K562 (cell line): Measurements from ENCODE around the gene UROD. TPM values are rescaled to one million over a fixed set of nuclear protein-coding genes. Genes with fewer than 3 reads are reported as not detected.

ENCODE experiments used
- ERF ChIP-seq: fragments of 450-650 bp; formaldehyde crosslinking; IDR thresholded peaks from 2 replicates; pipeline ENCODE4 v1.4.0; 2020; ENCODE audit warnings: mild to moderate bottlenecking, mixed read lengths
- ETV1 ChIP-seq: fragments of 450-650 bp; conservative IDR thresholded peaks from 2 replicates; pipeline ENCODE4 v1.6.1; 2016; ENCODE audit warnings: missing genetic modification characterization, control low read depth, low read depth, missing compliant biosample characterization
- HNRNPH1 ChIP-seq: fragments of 200-400 bp; formaldehyde crosslinking; optimal IDR thresholded peaks from 2 replicates; pipeline ENCODE3; 2017; ENCODE audit warnings: low read depth, mild to moderate bottlenecking, low read length, moderate library complexity
- KHSRP ChIP-seq: fragments of 450-650 bp; IDR thresholded peaks from 2 replicates; pipeline ENCODE4 v1.6.1; 2017
- L3MBTL2 ChIP-seq: fragments of 450-650 bp; IDR thresholded peaks from 2 replicates; pipeline ENCODE4 v1.6.1; 2016; ENCODE audit warnings: mild to moderate bottlenecking, moderate library complexity
- NR2C1 ChIP-seq, 2 experiments: fragments of 450-650 bp; IDR thresholded peaks; 2 replicates each; pipeline ENCODE4 v1.6.1; 2017; ENCODE audit warnings: mild to moderate bottlenecking in 2 of 2, antibody characterized with exemption in 1 of 2, inconsistent platforms in 1 of 2, missing compliant biosample characterization in 1 of 2, missing genetic modification characterization in 1 of 2
- POLR2A ChIP-seq: fragments of 450-650 bp; conservative IDR thresholded peaks from 2 replicates; pipeline ENCODE4 v1.6.1; 2016
- POLR2AphosphoS2 ChIP-seq: IDR thresholded peaks from 2 replicates; pipeline ENCODE4 v1.6.1; 2012; ENCODE audit warnings: low read length, improper control_type of control experiment
- POLR2B ChIP-seq: fragments of 450-650 bp; IDR thresholded peaks from 2 replicates; pipeline ENCODE4 v1.6.1; 2018; ENCODE audit warnings: low read depth; ENCODE audit not compliant: partially characterized antibody
- SNIP1 ChIP-seq: fragments of 450-650 bp; IDR thresholded peaks from 2 replicates; pipeline ENCODE4 v1.7.1; 2017; ENCODE audit warnings: low read depth, mild to moderate bottlenecking
- YBX1 ChIP-seq: fragments of 450-650 bp; IDR thresholded peaks from 2 replicates; pipeline ENCODE4 v1.7.1; 2016; ENCODE audit warnings: mild to moderate bottlenecking
- polyA plus RNA-seq, 8 experiments: library from polyadenylated mRNA; depleted of rRNA in 4 of 8; stranded (reverse) in 5 of 8; unstranded in 3 of 8; fragments of >200 nt; fragmentation: Nextera tagmentation in 2 of 8; fragmentation: Illumina TruSeq in 1 of 8; extraction: Ambion mirVana in 2 of 8; extraction: Trizol in 1 of 8; gene quantifications; 2 replicates each; pipeline versions ENCODE4 v1.2.1 to v1.2.3, GENCODE V29; 2011 to 2014; ENCODE audit warnings: inconsistent platforms in 1 of 8, missing spikeins in 1 of 8
- total RNA-seq, 7 experiments: library from RNA; depleted of rRNA in 6 of 7; stranded (reverse); fragments of >200 nt in 6 of 7; fragmentation: Illumina TruSeq in 2 of 7; extraction: Trizol in 2 of 7; gene quantifications; 2 replicates each; pipeline versions ENCODE4 v1.2.1 to v1.2.3, GENCODE V29; 2011 to 2021; ENCODE audit warnings: low replicate concordance in 1 of 7
- TF ChIP-seq, protein P1 (sequence below): fragments of 450-650 bp; IDR thresholded peaks from 2 replicates; pipeline ENCODE4 v1.6.1; 2017; ENCODE audit warnings: antibody characterized with exemption, mild to moderate bottlenecking
- TF ChIP-seq, protein P2 (sequence below): fragments of 450-650 bp; IDR thresholded peaks from 2 replicates; pipeline ENCODE4 v1.7.0; 2016; ENCODE audit warnings: borderline replicate concordance

Gene UROD
- total and polyA plus RNA-seq, 9 of the 15 experiments (the other 6 are each of a cell fraction or from before 2014, with no cell fraction given): 533 to 2,933 (median 1,100) TPM

DNA sequence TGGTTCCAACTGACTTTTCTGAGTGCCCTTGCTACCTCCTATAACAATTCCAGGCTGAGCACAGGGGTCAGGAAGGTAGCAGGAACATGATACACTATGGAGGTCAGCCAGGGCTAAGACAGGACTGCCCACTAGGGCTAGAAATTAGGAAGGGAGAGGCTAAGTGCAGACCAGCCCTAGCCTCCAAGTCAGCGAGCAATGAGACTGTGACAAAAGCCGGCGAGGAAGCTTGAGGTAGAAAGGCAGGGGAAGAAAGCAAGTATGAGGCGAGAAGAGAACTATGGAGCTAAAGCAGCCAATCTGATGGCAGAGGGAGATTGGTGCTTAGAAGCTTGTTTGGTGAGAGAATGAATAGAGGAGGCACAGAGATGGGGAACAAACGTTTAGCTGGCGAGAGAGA, 4.7 kb downstream of the UROD start (continued):
- TF ChIP-seq, protein P1, sequence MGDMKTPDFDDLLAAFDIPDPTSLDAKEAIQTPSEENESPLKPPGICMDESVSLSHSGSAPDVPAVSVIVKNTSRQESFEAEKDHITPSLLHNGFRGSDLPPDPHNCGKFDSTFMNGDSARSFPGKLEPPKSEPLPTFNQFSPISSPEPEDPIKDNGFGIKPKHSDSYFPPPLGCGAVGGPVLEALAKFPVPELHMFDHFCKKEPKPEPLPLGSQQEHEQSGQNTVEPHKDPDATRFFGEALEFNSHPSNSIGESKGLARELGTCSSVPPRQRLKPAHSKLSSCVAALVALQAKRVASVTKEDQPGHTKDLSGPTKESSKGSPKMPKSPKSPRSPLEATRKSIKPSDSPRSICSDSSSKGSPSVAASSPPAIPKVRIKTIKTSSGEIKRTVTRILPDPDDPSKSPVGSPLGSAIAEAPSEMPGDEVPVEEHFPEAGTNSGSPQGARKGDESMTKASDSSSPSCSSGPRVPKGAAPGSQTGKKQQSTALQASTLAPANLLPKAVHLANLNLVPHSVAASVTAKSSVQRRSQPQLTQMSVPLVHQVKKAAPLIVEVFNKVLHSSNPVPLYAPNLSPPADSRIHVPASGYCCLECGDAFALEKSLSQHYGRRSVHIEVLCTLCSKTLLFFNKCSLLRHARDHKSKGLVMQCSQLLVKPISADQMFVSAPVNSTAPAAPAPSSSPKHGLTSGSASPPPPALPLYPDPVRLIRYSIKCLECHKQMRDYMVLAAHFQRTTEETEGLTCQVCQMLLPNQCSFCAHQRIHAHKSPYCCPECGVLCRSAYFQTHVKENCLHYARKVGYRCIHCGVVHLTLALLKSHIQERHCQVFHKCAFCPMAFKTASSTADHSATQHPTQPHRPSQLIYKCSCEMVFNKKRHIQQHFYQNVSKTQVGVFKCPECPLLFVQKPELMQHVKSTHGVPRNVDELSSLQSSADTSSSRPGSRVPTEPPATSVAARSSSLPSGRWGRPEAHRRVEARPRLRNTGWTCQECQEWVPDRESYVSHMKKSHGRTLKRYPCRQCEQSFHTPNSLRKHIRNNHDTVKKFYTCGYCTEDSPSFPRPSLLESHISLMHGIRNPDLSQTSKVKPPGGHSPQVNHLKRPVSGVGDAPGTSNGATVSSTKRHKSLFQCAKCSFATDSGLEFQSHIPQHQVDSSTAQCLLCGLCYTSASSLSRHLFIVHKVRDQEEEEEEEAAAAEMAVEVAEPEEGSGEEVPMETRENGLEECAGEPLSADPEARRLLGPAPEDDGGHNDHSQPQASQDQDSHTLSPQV: no peak
- TF ChIP-seq L3MBTL2 (no peak), ETV1 (tag) (no peak), SNIP1 (no peak), KHSRP (no peak), YBX1 (no peak), NR2C1 (IDR thresholded peaks at IDR 0.05) (no peak), NR2C1 (tag; IDR thresholded peaks at IDR 0.05) (no peak), POLR2A (peak; percentile 66), ERF (CRISPR knock-in tag) (no peak), HNRNPH1 (no peak), POLR2B (peak; percentile 64), POLR2AphosphoS2 (peak; percentile 24; the same call in 1 of the 2 replicates)
- TF ChIP-seq, protein P2, sequence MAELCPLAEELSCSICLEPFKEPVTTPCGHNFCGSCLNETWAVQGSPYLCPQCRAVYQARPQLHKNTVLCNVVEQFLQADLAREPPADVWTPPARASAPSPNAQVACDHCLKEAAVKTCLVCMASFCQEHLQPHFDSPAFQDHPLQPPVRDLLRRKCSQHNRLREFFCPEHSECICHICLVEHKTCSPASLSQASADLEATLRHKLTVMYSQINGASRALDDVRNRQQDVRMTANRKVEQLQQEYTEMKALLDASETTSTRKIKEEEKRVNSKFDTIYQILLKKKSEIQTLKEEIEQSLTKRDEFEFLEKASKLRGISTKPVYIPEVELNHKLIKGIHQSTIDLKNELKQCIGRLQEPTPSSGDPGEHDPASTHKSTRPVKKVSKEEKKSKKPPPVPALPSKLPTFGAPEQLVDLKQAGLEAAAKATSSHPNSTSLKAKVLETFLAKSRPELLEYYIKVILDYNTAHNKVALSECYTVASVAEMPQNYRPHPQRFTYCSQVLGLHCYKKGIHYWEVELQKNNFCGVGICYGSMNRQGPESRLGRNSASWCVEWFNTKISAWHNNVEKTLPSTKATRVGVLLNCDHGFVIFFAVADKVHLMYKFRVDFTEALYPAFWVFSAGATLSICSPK: no peak
